Mucosa of gallbladder (tissue), 1 donor: ENCODE results near the gene HPSE2. TPM values are rescaled to one million over a fixed set of nuclear protein-coding genes. Genes with fewer than 3 reads are reported as not detected.
"Not testable (repeated sequence)": the region's sequence is repeated elsewhere in the genome, so short reads cannot be mapped to it uniquely, and the experiment has no call there.

ENCODE experiments used
- DNase-seq: peaks from one replicate; pipeline ENCODE4 v3.0.0-alpha.2; 2020; ENCODE audit warnings: low spot score
- total RNA-seq: library from RNA; stranded (reverse); gene quantifications from one replicate; pipeline ENCODE4 v1.2.1, GENCODE V29; 2021
- donor health status: DM: no; HTN: no; CAD: no.

Gene HPSE2
- total RNA-seq, 1 donor from 2014 or later = 12.4 TPM

GRCh38 chr10:99005254-99005653 is 230.4 kb downstream of the HPSE2 start:
- no peak for DNase-seq

GRCh38 chr10:99004738-99005137 is 230.9 kb downstream of the HPSE2 start:
- no peak for DNase-seq

GRCh38 chr10:99002392-99002791 is 233.3 kb downstream of the HPSE2 start:
- DNase-seq = no peak

GRCh38 chr10:98997596-98997995 is 238.1 kb downstream of the HPSE2 start:
- no peak for DNase-seq

- no peak for DNase-seq
These were observed 241.6 kb downstream of the HPSE2 start for GRCh38 chr10:98994030-98994429.

- not testable (repeated sequence) for DNase-seq
These were observed 251.9 kb downstream of the HPSE2 start for GRCh38 chr10:98983751-98984150.

- DNase-seq = no peak
These were observed 255.3 kb downstream of the HPSE2 start for GRCh38 chr10:98980353-98980752.

GRCh38 chr10:98971464-98971863 is 264.2 kb downstream of the HPSE2 start:
- no peak for DNase-seq

GRCh38 chr10:98967601-98968000 is 268.1 kb downstream of the HPSE2 start:
- DNase-seq = no peak

GRCh38 chr10:98963608-98964007 is 272.0 kb downstream of the HPSE2 start:
- DNase-seq = no peak

GRCh38 chr10:98959379-98959778 is 276.3 kb downstream of the HPSE2 start:
- DNase-seq = no peak

GRCh38 chr10:98957801-98958200 is 277.9 kb downstream of the HPSE2 start:
- DNase-seq = no peak

- no peak for DNase-seq
These were observed 278.9 kb downstream of the HPSE2 start for GRCh38 chr10:98956576-98957260.

GRCh38 chr10:98953251-98953650 is 282.4 kb downstream of the HPSE2 start:
- DNase-seq = no peak

GRCh38 chr10:98951269-98952000 is 284.2 kb downstream of the HPSE2 start:
- no peak for DNase-seq

- no peak for DNase-seq
These were observed 285.5 kb downstream of the HPSE2 start for GRCh38 chr10:98950106-98950505.

- DNase-seq = no peak
These were observed 286.3 kb downstream of the HPSE2 start for GRCh38 chr10:98949306-98949705.

GRCh38 chr10:98943681-98944080 is 292.0 kb downstream of the HPSE2 start:
- DNase-seq = no peak

GRCh38 chr10:98929709-98930108 is 305.9 kb downstream of the HPSE2 start:
- DNase-seq = no peak

GRCh38 chr10:98925651-98926050 is 310.0 kb downstream of the HPSE2 start:
- DNase-seq = no peak

- no peak for DNase-seq
These were observed 311.1 kb downstream of the HPSE2 start for GRCh38 chr10:98924526-98924925.

GRCh38 chr10:98921316-98921715 is 314.3 kb downstream of the HPSE2 start:
- DNase-seq = no peak

- no peak for DNase-seq
These were observed 314.8 kb downstream of the HPSE2 start for GRCh38 chr10:98920807-98921206.
